ENCODE results near the gene RNF14. TPM values are rescaled to one million over a fixed set of nuclear protein-coding genes. Genes with fewer than 3 reads are reported as not detected.
"Not testable (repeated sequence)": the region's sequence is repeated elsewhere in the genome, so short reads cannot be mapped to it uniquely, and the experiment has no call there.

RNF14 gene
- total RNA-seq, 1 donor from 2014 or later: 72.1 TPM

DNA sequence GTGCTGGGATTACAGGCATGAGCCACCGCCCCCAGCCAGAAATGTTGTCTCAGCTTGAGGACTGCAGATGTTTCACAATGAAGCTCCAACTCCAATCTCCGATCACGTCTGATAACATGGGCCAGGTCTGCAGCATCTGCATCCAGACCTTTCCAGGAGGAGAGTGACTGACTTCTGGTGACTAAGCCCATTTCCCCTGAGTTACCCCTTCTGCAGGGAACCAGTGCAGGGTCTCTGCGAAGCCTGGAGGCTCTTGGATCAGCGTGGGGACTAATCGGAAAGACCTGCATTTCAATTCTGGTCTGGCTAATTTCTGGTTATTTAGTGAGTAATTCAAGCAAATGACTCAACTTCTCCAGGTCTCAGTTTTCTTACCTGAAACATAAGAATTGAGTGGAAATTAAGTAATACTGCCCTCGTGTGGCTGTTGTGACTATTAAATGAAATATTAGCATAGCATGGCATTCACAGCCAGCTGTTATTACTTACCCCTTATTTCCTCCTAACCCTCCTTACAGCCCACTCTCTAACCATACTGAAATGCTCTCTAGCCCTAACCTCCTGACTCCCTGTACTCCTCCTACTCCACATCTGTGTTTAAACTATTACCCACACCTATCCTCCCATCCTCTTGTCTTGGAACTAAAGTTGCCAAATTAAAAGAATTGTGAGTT is 46.1 kb downstream of the RNF14 start:
- no peak for DNase-seq

DNA sequence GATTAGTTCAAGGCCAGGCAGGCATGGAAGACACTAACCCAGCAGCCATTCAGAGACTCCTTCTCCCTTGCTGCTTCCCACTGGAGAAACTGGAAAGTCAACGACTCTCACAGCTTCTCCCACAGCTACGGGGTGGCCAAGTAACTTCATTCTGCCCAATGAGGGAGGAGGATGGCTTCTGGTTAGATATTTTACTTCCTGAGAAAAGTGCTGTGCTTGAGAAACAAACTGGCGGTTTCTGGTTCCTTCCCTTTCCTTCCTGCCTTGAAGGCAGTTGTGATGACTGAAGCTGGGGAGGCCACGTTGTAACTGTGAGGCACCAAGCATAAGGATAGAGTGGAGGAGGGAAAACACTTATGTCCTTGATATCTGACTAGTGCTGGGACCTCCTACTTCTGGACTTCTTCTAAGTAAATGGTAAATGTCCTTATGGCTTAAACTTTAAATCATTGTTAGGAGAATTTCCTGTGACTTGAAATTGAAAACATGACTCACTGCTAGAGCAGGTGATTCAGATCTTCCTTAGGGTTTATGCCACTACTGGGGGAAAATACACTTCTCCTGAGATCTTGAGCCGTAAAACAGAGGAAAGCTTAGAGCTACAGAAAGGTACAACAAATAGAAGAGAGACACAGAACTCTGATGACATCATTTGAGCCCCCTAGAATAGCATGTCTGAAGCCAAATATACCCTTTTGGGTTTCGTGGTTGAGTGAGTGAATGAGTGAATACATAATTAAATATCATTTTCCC is 47.1 kb downstream of the RNF14 start:
- no peak for DNase-seq

DNA sequence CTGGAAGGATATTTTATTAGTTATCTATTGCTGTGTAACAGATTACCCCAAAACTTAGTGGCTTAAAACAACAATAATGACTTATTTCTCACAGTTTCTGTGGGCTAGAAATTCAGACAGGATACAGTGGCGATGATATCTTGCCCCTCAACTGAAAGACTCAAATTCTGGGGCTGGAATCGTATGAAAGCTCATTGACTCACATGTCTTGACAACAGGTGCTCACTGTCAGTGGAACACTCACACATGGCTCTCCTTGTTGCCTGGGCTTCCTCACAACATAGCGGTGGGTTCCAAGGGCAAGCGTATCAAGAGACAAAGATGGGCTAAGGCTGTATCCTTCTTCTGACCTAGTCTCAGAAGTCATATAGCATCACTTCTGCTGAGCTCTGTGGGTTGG is 47.7 kb downstream of the RNF14 start:
- no peak for DNase-seq

DNA sequence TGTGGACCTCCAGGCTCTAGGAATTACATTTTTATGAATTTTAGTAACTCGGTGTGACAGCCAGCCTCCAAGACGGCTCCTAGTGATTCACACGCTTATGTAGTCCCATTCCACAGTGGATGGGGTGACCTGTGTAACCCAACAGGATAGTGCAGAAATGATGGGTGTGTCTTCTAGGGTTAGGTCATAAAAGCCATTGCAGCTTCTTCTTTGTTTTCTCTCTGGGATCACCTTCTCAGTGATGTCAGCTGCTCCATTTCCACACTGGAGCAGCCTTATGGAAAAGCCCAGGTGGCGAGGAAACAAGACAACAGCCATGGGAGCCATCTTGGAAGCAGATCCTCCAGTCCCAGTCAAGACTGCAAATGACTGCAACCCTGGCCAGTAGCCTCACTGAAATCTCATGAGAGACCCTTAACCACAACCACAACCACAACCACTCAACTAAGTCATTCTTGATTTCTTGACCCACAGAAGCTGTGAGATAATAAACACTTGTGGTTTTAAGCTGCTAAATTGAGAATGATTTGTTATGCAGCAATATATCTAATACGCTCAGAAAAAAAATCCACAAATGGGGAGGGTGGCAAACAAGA is 49.0 kb downstream of the RNF14 start:
- no peak for DNase-seq

DNA sequence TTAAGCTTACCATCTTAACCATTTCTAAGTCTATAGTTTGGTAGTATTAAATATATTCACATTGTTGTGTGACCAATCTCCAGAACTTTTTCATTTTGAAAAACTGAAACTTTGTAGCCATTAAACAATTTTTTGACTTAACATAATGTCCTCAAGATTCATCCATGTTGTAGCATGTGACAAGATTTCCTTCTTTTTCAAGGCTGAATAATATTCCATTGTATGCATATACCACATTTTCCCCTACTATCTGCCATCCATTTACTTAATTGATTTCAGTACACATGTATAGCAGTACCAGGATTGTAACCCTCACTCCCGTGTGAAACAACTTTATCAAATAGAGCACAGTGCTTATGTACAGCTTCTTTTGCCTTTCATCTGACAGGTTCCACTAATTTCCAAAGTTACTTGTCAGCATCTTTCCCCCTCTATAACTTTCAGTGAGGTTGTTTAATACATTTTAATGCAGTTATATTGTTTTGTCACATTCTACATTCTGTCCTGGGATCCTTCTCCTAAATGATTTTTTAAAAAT is 51.3 kb downstream of the RNF14 start:
- DNase-seq: no peak

DNA sequence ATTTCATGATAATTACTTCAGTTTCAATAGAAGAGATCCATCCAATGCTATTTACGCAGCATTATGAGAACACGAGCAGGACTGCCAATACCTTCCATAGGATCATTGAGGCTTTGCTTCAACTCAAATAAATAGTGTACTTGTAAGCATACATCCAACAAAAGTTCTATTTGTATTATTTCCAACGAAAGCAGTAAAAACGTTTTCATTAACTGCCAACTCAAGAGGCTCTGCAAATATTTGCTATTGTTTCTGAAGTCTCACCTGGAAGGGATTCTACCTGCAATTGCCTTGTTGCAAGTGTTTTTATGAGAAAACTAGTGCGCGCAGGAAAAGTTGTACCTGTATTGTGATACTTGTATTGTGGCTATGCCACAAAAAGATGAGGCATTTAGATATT is 54.9 kb downstream of the RNF14 start:
- no peak for DNase-seq

DNA sequence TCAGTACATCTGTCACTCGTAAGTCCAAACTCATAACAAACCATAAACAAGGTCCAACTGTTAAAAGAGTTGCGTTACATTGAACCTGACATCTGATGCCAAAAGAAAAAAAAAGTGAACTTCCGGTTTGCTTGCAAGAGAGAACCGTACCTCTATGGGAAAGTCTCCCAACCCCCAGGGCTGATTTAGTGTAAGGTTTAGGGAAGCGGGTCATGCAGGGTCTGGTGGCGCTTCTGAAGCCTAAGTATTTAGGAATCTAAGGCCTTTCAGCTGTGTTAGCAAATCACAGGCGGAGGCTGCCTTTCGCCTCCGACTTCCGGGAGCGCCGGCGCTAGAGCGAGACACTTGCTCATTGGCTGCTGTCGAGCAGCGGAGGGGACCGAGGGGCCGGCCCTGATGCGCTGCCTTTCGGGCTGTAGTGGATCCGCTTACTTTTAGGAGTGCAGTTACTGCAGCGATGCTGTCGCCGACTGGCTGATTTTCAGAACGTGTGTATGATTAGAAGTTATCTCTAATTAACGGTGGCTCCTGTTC is 55.9 kb downstream of the RNF14 start:
- DNase-seq: peak; percentile 89

DNA sequence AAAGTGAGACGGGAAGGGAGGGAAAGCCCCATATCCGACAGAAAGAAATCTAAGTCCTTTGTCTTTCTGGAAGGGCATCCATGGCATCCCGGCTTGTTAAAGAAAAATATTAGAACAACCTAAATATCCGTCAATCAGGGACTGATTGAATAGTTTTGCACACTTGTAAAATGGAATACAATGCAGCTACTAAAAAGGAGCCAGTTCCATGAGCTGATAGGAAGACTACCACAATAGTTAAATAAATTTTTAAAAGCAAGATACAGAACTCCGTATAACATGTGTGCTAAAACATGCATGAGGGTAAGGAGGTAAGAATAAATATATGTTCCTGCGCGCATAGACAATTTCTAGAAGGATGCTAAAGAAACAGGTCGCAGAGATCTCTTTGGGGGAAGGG is 56.7 kb downstream of the RNF14 start:
- no peak for DNase-seq

DNA sequence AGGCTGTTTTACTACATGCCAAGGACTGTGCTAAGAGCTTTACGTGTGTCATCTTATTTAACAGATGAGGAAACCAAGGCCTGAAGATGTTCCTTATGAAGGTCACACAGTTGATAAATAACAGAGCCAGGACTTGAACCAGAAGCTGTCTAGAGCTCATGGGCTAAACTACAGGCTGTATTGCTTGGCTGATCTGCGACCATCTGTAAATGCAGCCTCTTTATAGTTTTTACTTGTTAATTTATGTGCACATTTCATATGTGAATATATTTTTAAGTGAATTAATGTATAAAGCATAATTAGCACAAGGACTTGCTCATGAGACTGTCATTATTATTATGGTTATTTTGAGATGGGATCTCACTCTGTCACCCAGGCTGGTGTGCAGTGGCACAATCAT is 63.2 kb downstream of the RNF14 start:
- no peak for DNase-seq

DNA sequence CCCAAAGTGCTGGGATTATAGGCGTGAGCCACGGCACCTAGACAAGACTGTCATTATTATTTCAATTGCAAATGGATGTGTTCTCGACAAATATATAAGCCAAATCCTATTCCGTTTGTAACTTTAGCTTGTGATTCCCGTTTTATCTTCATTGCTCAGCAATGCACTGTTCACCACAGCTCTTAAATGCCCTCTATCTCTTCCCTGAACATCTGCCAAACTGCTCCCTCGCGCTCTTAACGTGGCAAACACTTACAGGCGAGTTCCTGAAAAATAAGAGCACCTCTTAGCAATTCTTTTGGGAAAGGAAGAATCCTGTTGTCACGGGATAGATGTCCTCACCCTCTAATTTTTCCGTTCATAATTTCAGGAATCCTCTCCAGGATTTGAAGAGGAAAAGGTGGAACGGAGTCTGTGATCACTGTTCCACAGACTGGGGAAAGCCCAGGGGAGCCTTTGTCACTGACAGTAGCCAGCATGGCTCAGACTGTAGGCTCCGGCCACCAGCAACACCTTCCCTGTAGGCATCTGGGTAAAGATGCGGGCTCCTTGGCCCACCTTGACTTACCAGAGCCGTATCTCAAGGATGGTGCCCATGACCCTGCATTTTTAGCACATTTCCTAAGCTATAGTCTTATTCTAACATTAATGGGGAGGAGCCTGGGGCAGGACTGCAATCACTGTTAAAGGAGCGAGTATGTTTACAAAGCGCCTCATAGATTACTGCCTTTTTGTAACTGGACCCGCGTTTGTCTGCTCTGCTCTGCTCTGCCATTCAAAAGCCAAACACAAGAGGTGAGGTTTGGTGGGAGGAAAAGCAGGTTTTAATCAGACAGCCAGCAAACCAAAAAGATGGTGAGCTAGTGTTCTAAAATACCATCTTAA is 64.1 kb downstream of the RNF14 start:
- no peak for DNase-seq

DNA sequence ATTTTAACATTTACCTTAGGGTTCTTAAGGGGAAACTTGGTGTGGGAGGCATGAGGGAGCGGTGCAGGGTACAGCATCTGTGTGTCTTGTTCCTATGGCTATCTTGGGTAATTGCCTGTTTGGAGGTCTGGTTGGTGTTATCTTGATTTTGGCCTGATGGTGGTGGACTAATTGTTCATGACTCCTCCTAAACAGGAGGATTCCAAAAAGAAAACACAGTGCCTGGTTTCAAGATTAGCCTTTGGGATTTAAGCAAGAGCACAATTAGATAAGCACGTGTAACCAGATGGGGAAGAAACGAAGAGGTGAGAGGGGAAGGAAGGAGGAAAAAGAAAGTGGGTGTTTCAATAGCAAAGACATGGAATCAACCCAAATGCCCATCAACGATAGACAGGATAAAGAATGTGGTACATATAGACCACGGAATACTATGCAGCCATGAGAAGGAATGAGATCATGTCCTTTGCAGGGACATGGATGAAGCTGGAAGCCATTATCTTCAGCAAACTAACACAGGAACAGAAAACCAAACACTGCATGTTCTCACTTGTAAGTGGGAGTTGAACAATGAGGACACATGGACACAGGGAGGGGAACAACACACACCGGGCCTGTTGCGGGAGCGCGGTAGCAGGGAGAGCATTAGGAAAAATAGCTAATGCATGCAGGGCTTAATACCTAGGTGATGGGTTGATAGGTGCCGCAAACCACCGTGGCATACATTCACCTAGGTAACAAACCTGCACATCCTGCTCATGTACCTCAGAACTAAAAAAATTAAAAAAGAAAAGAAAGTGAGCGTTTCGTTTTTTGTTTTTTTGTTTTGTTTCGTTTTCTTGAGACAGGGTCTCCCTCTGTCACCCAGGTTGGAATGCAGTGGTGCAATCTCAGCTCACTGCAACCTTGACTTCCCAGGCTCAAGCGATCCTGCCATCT is 65.0 kb downstream of the RNF14 start:
- DNase-seq: not testable (repeated sequence)

DNA sequence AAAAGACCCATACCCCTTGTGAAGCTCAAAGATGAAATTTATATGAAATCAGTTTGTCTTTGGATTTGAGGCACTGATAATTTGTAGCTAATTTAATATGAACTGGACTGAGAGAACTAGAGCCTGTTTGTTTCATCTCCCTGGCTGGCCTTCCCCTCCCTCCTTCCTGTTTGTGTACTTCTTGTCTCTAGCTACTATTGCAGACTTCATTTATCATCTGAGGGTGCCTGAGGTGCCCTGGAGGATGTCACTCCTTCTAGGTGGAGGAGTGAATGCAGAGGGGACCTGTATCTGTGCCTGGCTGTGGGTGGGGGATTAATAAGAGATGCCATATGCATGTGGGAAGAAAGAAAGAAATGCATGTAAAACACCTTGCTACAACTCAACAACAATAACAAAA is 66.1 kb downstream of the RNF14 start:
- no peak for DNase-seq

DNA sequence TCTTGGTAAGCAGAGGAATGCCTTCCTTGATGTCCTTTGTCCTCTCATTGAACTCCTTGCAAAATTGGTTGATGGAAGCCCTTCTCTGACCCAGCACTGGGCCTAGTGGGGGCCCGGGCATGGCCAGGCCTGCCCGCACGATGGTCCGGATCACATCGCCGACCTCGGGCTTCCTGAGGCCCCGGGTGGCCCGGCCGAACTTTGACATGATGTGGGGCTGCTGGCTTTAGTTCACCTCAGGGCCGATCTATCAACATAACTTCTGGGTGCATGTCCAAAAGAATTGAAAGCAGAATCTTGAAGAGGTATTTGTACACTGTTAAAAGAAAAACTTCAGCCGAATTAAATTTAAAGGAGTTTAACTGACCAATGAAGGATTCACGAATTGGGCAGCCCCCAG is 68.0 kb downstream of the RNF14 start:
- DNase-seq: no peak

DNA sequence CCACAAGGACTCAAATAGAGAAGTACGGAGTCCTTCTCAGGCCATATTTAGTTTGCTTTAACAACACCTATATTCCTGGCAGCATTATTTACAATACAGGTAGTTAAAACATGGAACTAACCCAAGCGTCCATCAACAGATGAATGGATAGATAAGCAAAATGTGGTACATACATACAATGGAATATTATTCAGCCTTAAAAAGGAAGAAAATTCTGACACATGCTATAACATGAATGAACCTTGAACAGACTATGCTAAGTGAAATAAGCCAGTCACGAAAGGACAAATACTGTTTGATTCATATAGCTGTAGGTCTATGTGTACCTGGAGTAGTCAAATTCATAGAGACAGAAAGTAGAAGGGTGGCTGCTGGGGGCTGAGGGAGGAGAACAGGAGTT is 68.7 kb downstream of the RNF14 start:
- not testable (repeated sequence) for DNase-seq

DNA sequence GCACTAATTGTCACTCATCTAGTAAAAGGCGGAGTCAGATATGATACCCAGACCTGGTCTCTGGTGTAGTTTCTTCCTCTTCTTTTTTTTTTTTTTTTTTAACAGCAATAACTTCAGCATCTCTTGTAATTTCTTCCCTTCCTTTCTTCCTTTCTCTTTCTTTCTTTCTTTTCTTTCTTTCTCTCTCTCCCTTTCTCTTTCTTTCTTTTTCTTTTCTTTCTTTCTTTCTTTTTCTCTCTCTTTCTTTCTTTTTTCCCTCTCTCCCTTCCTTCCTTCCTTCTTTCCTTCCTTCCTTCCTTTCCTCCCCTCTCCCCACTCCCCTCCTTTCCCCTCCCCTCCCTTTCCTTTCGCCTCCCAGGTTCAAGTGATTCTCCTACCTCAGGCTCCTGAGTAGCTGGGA is 69.8 kb downstream of the RNF14 start:
- no peak for DNase-seq

Other genes starting within 250 kb of the RNF14 start
- 27.0 TPM for gene PCDH1, start 90.7 kb upstream of the RNF14 start, total RNA-seq
- gene DELE1, start 45.2 kb upstream of the RNF14 start, total RNA-seq: 39.0 TPM
- 2.8 TPM for gene PCDH12, start 10.9 kb upstream of the RNF14 start, total RNA-seq
- 20.3 TPM for gene GNPDA1, start 43.9 kb downstream of the RNF14 start, total RNA-seq
- 134 TPM for gene NDFIP1, start 139.7 kb downstream of the RNF14 start, total RNA-seq